GM21515 (cell line): ENCODE measurements around the gene RASL12.
"Not testable (repeated sequence)": the region's sequence is repeated elsewhere in the genome, so short reads cannot be mapped to it uniquely, and the experiment has no call there.

Experiments
- ATAC-seq: cut with Tn5 transposase; IDR thresholded peaks from one replicate; pipeline ENCODE4 v1.9.1; 2021; ENCODE audit not compliant: unreplicated experiment

RASL12 gene

GRCh38 chr15:65056106-65056505 is 11.7 kb downstream of the RASL12 start:
- no peak for ATAC-seq

DNA sequence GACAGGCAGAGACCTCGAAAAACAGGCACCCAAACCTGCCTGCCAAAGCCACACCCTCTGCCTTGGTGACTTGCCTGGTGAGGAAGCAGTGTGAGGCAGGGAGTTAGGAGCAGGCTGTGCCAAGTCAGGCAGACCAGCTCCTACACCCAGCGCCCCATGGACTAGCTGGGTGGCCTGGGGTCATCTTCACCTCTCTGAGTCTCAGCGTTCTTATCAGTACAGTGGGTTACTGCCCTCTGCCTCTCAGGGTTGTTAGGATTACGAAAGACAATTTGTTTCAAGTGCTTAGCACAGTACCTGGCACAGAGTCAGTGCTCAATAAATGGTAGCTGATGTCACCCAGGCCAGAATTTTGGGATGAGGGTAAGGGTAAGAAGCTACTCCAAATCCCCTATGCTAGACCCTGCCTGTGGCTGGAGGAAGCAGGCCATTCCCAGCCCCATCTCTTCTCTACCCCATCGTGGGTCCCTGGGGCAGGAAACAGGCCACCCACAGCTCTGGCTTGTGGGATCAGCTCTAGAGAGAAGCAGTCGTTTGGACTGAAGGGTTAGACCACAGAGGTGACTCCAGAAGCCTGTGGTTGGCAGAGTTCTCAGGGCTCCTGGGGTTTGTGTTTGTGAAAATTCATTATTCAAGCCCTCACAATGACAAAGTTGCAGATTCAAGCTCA is 12.5 kb downstream of the RASL12 start:
- no peak for ATAC-seq

DNA sequence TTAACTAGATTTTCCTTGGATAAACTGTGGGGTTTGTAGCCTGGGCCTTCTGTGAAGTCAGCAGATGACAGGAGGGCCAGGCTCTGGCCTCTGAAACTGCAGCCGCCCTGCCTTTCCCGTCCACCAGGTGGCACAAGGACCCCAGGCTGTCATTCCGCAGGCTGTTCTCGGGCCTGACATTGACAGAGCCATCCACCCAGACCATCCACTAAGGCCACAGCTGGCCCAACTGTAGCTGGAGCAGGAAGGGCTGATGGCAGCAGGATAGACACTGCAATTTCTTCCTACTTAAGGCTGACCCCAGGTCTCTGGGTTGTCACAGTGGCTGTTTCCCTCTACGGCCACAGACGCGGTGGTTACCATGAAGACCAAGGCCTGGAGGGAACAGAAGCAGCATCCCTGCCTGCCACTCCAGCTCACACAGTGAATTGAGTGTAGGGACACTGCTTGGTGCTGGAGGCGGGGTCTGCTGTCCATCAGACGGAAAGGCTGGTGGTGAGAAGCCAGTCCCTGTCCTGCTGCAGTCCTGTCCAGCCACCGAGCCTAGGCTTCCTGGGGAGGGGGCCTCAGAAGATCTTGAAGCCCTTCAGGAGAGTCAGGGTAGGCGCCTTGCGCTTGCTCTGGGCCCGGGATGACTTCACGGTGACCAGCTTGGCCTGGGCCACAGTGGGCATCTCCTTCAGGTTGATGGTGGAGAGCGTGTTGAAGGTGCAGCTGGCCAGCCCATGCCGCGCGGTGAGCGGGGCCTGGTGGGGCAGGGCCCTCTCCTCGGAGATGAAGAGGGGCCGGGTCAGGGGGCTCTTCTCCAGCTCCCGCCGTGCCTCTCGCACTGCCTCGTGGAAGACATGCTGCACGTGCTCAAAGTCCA is 13.2 kb downstream of the RASL12 start:
- ATAC-seq, result no peak

DNA sequence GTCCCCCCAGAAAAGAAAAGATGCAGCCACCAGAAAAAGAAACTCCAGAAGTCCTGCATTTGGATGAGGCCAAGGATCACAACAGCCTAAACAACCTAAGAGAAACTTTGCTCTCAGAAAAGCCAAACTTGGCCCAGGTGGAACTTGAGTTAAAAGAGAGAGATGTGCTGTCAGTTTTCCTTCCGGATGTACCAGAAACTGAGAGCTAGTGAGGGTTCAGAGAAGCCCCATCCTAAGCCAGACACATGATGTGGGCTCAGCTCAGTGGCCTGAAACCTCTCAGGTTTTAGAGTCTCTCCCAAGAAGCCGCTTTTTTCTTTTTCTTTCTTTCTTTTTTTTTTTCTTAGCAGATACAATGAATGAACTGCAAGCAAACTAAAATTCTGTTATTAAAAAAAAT is 14.8 kb downstream of the RASL12 start:
- no peak for ATAC-seq

DNA sequence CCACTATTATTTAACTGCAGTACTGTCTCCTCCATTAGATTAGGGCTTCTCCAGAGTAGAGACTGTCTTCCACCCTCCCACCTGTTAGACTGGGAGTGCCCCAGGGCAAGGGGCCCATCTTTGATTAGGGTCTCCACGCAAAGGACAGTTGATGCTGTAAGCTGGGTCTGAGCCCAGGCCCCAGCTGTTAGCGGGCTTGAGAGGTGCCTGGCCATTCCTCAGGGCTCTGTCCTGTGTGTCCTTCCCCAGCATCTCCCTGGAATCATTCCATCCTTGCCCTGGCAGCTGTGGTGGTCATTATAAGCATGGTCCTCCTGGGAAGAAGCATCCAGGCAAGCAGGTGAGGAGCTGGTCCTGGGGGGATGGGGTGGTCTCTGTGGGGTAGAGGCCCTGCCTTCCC is 16.5 kb downstream of the RASL12 start:
- no peak for ATAC-seq

DNA sequence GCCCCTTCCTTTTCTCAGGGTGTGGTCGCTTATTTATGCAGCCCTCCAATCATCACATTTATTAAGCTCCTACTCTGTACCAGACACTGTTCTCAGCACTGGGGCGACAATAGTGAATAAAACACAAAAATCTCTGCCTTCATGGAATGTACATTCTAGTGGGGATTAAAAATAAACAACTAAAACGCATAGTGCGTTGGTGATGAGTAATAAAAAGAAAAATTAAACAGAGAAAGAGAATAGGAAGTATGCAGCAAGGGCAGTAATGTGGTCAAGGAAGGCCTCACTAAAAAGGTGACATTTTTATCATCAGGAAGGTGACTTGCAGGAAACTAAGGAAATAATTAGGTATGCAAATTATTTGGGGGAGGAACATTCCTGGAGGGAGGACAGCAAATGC is 17.5 kb downstream of the RASL12 start:
- ATAC-seq, result no peak

DNA sequence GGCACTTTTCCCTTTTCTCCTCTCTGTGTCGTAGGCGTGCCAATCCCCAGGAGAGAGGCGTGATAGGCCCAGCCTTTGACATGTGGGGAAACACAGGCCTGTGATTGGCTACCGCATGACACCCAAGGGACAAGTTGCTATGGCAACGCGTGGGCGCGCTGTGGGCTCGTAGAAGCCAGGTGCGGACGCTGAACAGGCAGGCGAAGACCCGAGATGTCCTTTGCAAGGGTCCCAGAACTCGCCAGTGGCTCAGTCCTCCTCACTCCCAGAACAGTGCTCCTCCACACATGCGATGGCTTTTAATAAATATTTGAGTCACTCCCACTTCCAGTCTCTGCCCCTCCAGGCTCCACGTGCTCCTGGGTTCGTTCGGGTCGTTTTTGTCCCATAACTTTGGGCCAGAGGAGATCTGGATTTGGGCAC is 18.4 kb downstream of the RASL12 start:
- peak; percentile 77 for ATAC-seq

GRCh38 chr15:65048241-65048640 is 19.6 kb downstream of the RASL12 start:
- ATAC-seq, result no peak

DNA sequence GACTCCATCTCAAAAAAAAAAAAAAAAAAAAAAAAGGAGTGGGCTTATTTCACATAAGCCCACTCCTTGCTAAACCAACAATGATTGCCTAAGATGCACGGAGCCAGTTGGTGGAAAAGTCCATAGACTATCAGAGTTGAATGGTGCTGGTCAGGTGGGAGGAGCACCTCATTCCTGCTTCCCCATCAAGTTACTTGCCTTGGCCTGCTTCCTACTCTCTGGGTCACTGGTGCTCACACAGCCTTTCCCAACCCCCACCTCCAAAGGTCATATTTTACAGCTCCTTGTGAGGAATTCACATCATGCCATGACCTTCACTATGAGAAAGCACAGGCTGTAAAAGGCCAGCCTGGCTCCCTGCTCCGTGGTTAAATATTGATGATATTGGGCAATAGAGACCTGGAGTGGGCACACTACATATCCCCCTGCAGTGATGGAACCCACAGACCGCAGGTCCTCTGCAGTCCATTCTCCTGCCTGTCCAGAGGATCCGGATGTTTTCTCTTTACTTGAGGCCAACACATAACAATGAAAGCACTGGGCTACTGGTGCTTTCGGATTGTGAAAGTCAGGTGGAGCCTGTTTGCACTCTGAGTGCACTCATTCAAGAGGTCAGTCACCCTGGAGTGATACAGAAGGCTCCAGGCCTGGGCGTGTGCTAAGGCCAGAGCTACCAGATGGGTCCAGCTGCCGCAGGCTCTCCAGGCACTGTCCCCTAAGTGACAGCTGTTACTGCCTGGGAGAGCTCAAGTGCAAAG is 22.9 kb downstream of the RASL12 start, which contains the start of gene SLC51B:
Gene SLC51B, plus strand, starts transcription at position 664 of the 758 bp plus-strand sequence. CDS start 4,618 bp downstream, outside the sequence.
- no peak for ATAC-seq

DNA sequence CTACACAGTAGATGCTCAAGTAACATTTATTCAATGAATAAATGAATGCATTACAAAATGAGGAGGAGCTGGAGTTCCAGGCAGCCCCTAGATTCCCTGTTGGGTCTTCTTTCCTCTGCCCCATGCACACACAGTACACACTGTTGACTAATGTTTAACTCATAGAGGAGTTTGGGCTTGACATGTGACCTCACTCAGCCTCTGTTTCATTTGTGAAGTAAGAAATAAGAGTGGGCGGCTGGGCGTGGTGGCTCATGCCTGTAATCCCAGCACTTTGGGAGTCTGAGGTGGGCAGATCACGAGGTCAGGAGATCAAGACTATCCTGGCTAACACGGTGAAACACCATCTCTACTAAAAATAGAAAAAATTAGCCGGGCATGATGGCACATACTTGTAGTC is 23.6 kb downstream of the RASL12 start:
- ATAC-seq, result not testable (repeated sequence)

GRCh38 chr15:65042776-65043327 is 24.9 kb downstream of the RASL12 start:
- no peak for ATAC-seq

GRCh38 chr15:65041787-65042186 is 26.0 kb downstream of the RASL12 start:
- no peak for ATAC-seq

DNA sequence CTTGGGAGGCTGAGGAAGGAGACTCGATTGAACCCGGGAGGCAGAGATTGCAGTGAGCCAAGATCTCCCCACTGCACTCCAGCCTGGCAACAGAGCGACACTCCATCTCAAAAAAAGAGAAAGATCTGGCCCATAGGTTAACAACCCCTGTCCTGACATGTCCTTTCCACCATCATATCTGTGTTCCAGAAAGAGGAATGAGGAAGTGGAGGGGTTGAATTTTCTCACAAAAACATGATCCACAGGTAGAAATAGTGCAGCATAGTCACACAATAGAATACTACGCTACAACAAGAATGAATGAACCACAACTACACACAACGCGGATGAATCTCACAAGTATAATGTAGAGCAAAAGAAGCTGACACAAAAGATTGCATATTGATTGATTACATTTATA is 27.3 kb downstream of the RASL12 start:
- ATAC-seq, result no peak

DNA sequence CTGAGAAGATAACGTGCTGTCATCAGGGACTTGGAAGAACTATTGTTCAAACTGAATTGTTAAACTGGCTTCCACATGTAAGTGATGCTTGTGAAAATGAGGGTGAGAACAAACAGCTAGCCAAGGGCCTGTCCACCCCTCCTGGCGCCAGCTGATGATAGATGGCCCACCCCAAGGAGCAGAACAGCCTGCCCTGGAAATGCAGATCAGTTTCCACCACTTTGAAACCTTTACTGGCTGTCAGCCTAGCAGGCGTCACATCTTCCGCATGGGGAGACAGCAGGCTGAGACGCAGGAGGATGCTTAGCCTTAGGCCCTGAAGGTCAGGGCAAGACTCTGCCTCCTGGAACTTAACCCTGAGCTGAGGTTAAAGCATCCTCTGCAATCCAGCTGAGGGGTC is 29.0 kb downstream of the RASL12 start:
- no peak for ATAC-seq

DNA sequence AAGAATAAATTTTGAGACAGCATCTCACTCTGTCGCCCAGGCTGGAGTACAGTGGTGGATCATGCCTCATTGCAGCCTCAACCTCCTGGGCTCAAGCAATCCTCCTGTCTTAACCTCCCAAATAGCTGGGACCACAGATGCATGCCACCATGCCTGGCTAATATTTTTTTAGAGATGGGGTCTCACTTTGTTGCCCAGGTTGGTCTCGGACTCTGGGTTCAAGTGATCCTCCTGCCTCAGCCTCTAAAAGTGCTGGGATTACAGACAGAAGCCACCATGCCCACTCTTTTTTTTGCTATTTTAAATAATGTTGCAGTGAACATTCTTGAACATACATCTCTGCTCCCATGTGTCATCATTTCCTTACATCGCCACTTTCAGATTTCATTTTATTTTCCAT is 29.4 kb downstream of the RASL12 start:
- no peak for ATAC-seq

DNA sequence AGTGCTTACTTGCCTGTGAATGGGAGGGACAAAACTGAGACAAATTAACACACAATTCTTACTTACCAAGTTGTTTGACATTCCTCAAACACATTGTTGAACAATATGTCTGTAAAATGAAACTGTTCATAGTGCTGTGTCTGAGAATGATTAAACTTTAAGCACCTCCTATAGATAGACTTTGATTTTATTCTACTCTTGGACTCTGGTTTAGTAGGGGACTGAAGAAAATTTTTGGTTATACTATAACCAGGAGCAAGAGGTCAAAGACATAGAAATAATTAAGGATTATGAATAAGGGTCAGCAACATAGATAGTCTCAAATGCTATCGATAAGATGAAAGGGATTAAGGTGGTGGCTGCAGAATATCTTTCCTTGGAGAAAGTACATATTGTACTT is 30.5 kb downstream of the RASL12 start:
- ATAC-seq, result no peak

DNA sequence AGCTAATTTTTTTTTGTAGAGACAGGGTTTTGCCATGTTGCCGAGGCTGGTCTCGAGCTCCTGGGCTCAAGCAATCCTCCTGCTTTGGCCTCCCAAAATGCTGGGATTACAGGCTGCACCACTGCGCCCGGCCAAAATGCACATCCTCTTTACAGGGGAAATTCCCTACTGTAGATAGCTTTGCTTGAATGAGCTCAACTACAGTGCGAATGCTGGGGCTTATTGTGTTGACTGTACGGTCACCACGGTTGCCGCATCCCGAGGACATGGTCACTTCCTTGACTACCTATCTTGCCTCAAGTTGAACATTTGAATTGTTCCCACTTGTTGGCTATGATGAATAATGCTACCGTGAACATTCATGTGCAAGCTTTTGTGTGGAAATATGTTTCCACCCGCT is 33.1 kb downstream of the RASL12 start:
- ATAC-seq, result no peak

DNA sequence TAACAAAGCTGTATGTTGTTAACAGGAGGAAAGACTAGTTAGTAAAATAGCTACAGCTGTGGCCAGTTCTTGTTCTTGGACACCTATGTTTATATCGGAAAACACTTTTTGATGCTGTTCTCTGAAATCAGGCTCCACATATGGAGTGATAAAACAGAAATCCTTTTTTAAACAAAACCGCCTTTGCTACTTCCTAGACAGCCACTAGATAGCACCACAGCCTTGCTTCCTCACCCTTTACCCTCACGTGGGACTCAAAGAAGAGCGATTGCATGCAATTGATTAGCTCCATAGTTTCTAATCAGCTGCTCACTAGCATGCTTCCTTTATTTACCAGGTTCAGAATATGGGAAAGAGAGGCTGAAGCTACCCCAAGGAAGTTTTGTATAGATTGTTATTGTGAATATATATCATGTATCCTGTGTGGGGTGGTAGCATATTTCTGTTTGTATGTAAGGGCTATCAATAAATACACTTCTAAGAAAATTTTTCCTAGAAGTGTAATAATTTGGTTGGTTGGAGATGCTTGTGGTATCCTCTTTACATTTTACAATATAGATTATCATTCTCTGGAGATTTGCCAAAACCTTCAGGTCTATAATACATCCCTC is 34.0 kb downstream of the RASL12 start:
- no peak for ATAC-seq

- ATAC-seq, result no peak
Observed at GRCh38 chr15:65032801-65033537, 34.8 kb downstream of the RASL12 start.

DNA sequence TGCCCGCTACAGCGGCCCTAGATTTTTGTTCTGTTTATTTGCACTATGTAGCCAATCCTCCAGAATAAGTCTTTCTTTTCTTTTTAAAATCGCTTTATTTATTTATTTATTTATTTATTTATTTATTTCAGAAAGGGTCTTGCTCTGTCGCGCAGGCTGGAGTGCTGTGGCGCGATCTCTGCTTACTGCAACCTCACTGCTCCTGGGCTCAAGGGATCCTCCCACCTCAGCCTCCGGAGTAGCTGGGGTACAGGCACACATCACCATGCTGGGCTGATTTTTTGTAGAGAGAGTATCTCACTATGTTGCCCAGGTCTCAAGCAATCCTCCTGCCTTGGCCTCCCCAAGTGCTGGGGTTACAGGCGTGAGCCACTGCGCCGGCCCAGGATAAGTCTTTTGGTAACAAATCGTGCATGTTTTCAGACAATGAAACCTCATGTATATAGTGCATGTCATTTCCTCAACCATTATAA is 38.0 kb downstream of the RASL12 start:
- no peak for ATAC-seq
